IMR-90 (cell line): ENCODE results near the gene B4GALT5. TPM values are rescaled to one million over a fixed set of nuclear protein-coding genes. Genes with fewer than 3 reads are reported as not detected.

Experiments used
- ATAC-seq: fragments of 200-7000 bp; cut with Tn5 transposase; 2 replicates; pipeline ENCODE4 v1.9.1; 2020; ENCODE audit warnings: low read depth, mild to moderate bottlenecking, moderate library complexity
- BruUV-seq: library from RNA; stranded (reverse); fragments of 400-500 nt; replicated peaks from 2 replicates; lab custom pipeline; 2021; lab: Mats Ljungman, UMichigan
- CTCF ChIA-PET: fragments of 300-600 bp; formaldehyde crosslinking; extraction: SDS; loops from one replicate; lab custom pipeline; 2021; ENCODE audit warnings: antibody characterized with exemption; lab: Yijun Ruan, JAX
- POLR2A ChIA-PET: fragments of 300-600 bp; sonication (Branson Sonifier 250); formaldehyde crosslinking; loops from one replicate; lab custom pipeline; 2022; ENCODE audit warnings: antibody characterized with exemption; ENCODE audit not compliant: unreplicated experiment; lab: Charles Lee
- DNase-seq: peaks from one replicate; pipeline ENCODE4 v3.0.0; 2013
- H2AFZ ChIP-seq: replicated peaks from 2 replicates; pipeline ENCODE3; 2013; ENCODE audit warnings: low read length, mild to moderate bottlenecking; ENCODE audit not compliant: poor library complexity
- H2AK5ac ChIP-seq: 2 replicates; pipeline ENCODE4 v1.6.1; 2013; ENCODE audit warnings: low read depth, low read length, inconsistent platforms
- H2AK9ac ChIP-seq: replicated peaks from 2 replicates; pipeline ENCODE3; 2013; ENCODE audit warnings: mild to moderate bottlenecking, low read depth, low read length, moderate library complexity; ENCODE audit not compliant: poor library complexity
- H2BK120ac ChIP-seq: 2 replicates; pipeline ENCODE4 v1.6.1; 2013; ENCODE audit warnings: low read depth, low read length, inconsistent platforms
- H2BK15ac ChIP-seq: 3 replicates; pipeline ENCODE4 v1.6.1; 2013; ENCODE audit warnings: low read depth, low read length, inconsistent platforms
- H2BK20ac ChIP-seq: 2 replicates; pipeline ENCODE4 v1.6.1; 2013; ENCODE audit warnings: low read depth, mild to moderate bottlenecking, inconsistent platforms, low read length, moderate library complexity
- H2BK5ac ChIP-seq: 2 replicates; pipeline ENCODE4 v1.6.1; 2013; ENCODE audit warnings: mild to moderate bottlenecking, low read depth, low read length, inconsistent platforms; ENCODE audit not compliant: poor library complexity, severe bottlenecking
- H3K14ac ChIP-seq: replicated peaks from 2 replicates; pipeline ENCODE4 v1.6.1; 2013; ENCODE audit warnings: low read depth, low read length, inconsistent platforms
- H3K18ac ChIP-seq: 2 replicates; pipeline ENCODE4 v1.6.1; 2013; ENCODE audit warnings: low read depth, low read length, control low read depth
- H3K23ac ChIP-seq: 2 replicates; pipeline ENCODE4 v1.6.1; 2013; ENCODE audit warnings: low read depth, low read length, inconsistent platforms
- H3K27ac ChIP-seq: 2 replicates; pipeline ENCODE4 v1.5.1; 2013; ENCODE audit warnings: mild to moderate bottlenecking, control low read depth, low read length; ENCODE audit not compliant: insufficient read depth
- H3K27me3 ChIP-seq: 2 replicates; pipeline ENCODE4 v1.6.1; 2013; ENCODE audit warnings: low read length; ENCODE audit not compliant: control insufficient read depth, insufficient read depth
- H3K36me3 ChIP-seq: 2 replicates; pipeline ENCODE4 v1.6.1; 2013; ENCODE audit warnings: low read length, mixed read lengths; ENCODE audit not compliant: control insufficient read depth, insufficient read depth
- H3K4ac ChIP-seq: 2 replicates; pipeline ENCODE4 v1.6.1; 2013; ENCODE audit warnings: low read depth, low read length, inconsistent platforms
- H3K4me1 ChIP-seq: 2 replicates; pipeline ENCODE4 v1.6.1; 2013; ENCODE audit warnings: low read length, mixed read lengths; ENCODE audit not compliant: control insufficient read depth, insufficient read depth
- H3K4me2 ChIP-seq: 2 replicates; pipeline ENCODE4 v1.6.1; 2013; ENCODE audit warnings: low read depth, mild to moderate bottlenecking, control low read depth, low read length, moderate library complexity
- H3K4me3 ChIP-seq: 2 replicates; pipeline ENCODE4 v1.5.1; 2013; ENCODE audit warnings: low read depth, mild to moderate bottlenecking, control low read depth, low read length, moderate library complexity; ENCODE audit not compliant: insufficient read depth
- H3K56ac ChIP-seq: 2 replicates; pipeline ENCODE4 v1.6.1; 2013; ENCODE audit warnings: low read length, inconsistent platforms; ENCODE audit not compliant: insufficient read depth; ENCODE audit errors: extremely low read depth
- H3K79me1 ChIP-seq, 2 experiments: 2 replicates each; pipeline ENCODE4 v1.6.1; 2013; ENCODE audit warnings: low read length in 2 of 2, inconsistent platforms in 1 of 2, low read depth in 1 of 2
- H3K9ac ChIP-seq: 2 replicates; pipeline ENCODE4 v1.6.1; 2013; ENCODE audit warnings: low read depth, low read length, control low read depth
- H3K9me1 ChIP-seq: 2 replicates; pipeline ENCODE4 v1.6.1; 2013; ENCODE audit warnings: low read length, inconsistent platforms; ENCODE audit not compliant: insufficient read depth
- H3K9me3 ChIP-seq: 2 replicates; pipeline ENCODE4 v1.6.1; 2013; ENCODE audit warnings: low read length; ENCODE audit not compliant: control insufficient read depth, insufficient read depth
- H4K20me1 ChIP-seq: 2 replicates; pipeline ENCODE4 v1.6.1; 2013; ENCODE audit warnings: low read length, inconsistent platforms; ENCODE audit not compliant: insufficient read depth
- H4K5ac ChIP-seq: 2 replicates; pipeline ENCODE4 v1.6.1; 2013; ENCODE audit warnings: mild to moderate bottlenecking, low read depth, low read length, control low read depth
- H4K8ac ChIP-seq, 2 experiments: 2 replicates each; pipeline ENCODE4 v1.6.1; 2013; ENCODE audit warnings: low read depth in 2 of 2, low read length in 2 of 2, control low read depth in 1 of 2, inconsistent platforms in 1 of 2
- H4K91ac ChIP-seq: 2 replicates; pipeline ENCODE4 v1.6.1; 2013; ENCODE audit warnings: low read depth, low read length, inconsistent platforms; ENCODE audit not compliant: insufficient read depth
- CTCF ChIP-seq: conservative IDR thresholded peaks from 2 replicates; pipeline ENCODE4 v1.5.1; 2012; ENCODE audit warnings: mild to moderate bottlenecking, low read depth, low read length, improper control_type of control experiment
- FOS ChIP-seq: fragments of 150-350 bp; IDR thresholded peaks from 2 replicates; pipeline ENCODE4 v1.6.1; 2016; ENCODE audit warnings: low read depth, low read length
- MAFK ChIP-seq: IDR thresholded peaks from 2 replicates; pipeline ENCODE4 v1.6.1; 2012; ENCODE audit warnings: low read depth, low read length, improper control_type of control experiment
- MXI1 ChIP-seq: IDR thresholded peaks from 2 replicates; pipeline ENCODE4 v1.6.1; 2012; ENCODE audit warnings: low read depth, mild to moderate bottlenecking, low read length, moderate library complexity, borderline replicate concordance
- NFE2L2 ChIP-seq: fragments of 150-350 bp; IDR thresholded peaks from 2 replicates; pipeline ENCODE4 v1.6.1; 2016; ENCODE audit warnings: low read depth, mild to moderate bottlenecking, low read length
- POLR2A ChIP-seq: IDR thresholded peaks from 2 replicates; pipeline ENCODE4 v1.6.1; 2012; ENCODE audit warnings: mild to moderate bottlenecking, low read depth, low read length
- RFX5 ChIP-seq: IDR thresholded peaks from 2 replicates; pipeline ENCODE4 v1.8.0; 2012; ENCODE audit warnings: low read depth, mild to moderate bottlenecking, low read length, moderate library complexity
- SMC3 ChIP-seq: fragments of 150-350 bp; IDR thresholded peaks from 2 replicates; pipeline ENCODE4 v1.6.1; 2016; ENCODE audit warnings: low read depth, mild to moderate bottlenecking, antibody characterized with exemption, low read length, moderate library complexity
- WGBS, 2 experiments: methylation state at CpG; one replicate each; pipeline versions ENCODE4 v1.1.5 to v1.1.7; 2013; ENCODE audit warnings: missing lambda C conversion rate in 2 of 2; ENCODE audit not compliant: insufficient read length in 1 of 2; ENCODE audit errors: extremely low coverage in 2 of 2; 5-methylcytosine and 5-hydroxymethylcytosine counted together
- dilution Hi-C: fragments of 300-500 bp; cut with HindIII; formaldehyde crosslinking; loops from one replicate; pipeline ENCODE4 v1.14.3; 2018; ENCODE audit warnings: low sequenced_read_pairs; ENCODE audit not compliant: unreplicated experiment
- in situ Hi-C: fragments of 300-500 bp; cut with MboI; formaldehyde crosslinking; loops from 3 replicates; pipeline ENCODE4 v1.14.3; 2019; ENCODE audit warnings: low sequenced_read_pairs, inconsistent platforms, mixed read lengths
- intact Hi-C: fragments of 100-400 bp; cut with micrococcal nuclease; formaldehyde crosslinking; loops from 2 replicates; pipeline ENCODE4 v1.10.0; 2022
- polyA plus RNA-seq, 3 experiments: library from polyadenylated mRNA; depleted of rRNA; stranded (reverse); fragments of >200 nt; gene quantifications; 2 replicates each; pipeline ENCODE4 v1.2.3, GENCODE V29; 2012; ENCODE audit warnings: low replicate concordance in 1 of 3
- total RNA-seq: library from RNA; depleted of rRNA; stranded (reverse); fragments of >200 nt; gene quantifications from 2 replicates; pipeline ENCODE4 v1.2.3, GENCODE V29; 2012

B4GALT5 gene
- total and polyA plus RNA-seq, 2 of the 4 experiments (the other 2 are of a cell fraction): 11.3 to 20.4 TPM

DNA sequence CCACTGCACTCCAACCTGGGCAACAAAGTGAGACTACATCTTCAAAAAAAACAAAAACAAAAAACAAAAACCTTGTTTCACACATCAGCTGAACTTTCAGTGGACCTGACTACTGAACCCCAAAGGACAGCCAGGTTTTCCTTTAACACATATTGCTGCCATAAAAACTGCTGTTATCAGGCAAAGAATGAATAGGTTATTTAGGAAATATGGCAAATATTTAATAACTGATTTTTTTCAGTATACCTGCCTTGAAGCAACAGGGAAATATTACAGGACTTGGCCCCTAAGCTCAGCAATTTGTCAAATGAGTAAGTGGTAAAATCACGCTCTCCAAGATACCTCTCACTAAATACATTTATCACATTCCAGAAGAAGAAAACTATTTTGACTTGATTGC lies 34.0 kb downstream of the B4GALT5 start:
- intact Hi-C loops: no loop called here

More for the DNA sequence above, 34.0 kb downstream of the B4GALT5 start:
- DNase-seq (no peak), ATAC-seq (no peak)
- no peak for TF ChIP-seq POLR2A
- TF ChIP-seq MXI1: no peak
- TF ChIP-seq NFE2L2: no peak
- TF ChIP-seq SMC3: no peak
- no peak for TF ChIP-seq FOS
- no peak for TF ChIP-seq RFX5
- TF ChIP-seq MAFK: no peak
- no peak for TF ChIP-seq CTCF
- dilution Hi-C loops: no loop called here
- H3K14ac ChIP-seq: 0 out of 2 replicates have a peak overlapping the region, but pooled peaks have one; percentile 30
- BruUV-seq: no TSS peak
- no peak overlapping the region for H4K91ac ChIP-seq
- H2AK9ac ChIP-seq: no peak overlapping the region
- H3K36me3 ChIP-seq: no peaks in the 10 kb centered on the region
- no peak overlapping the region for H2BK15ac ChIP-seq
- H3K9me1 ChIP-seq: peaks cover 36% of the 10 kb centered on the region
- H3K4me3 ChIP-seq: no peak overlapping the region
- no peak overlapping the region for H2AFZ ChIP-seq
- H3K27me3 ChIP-seq: no peaks in the 10 kb centered on the region
- ChIA-PET CTCF (no interaction called here), POLR2A (interaction anchor here (0.9 kb wide), 1 partner anchor 10 kb away, joined by 3 read pairs; no protein-coding TSS in a partner anchor)
- no peak overlapping the region for H3K9ac ChIP-seq
- peak overlapping the region; percentile 77; the same call in 1 of the 2 replicates for H3K27ac ChIP-seq
- WGBS, 2 experiments: no CpG with 5 or more reads among the region's 1 CpG
- no peak overlapping the region for H2BK20ac ChIP-seq
- no peak overlapping the region for H3K4me2 ChIP-seq
- no peak overlapping the region for H4K8ac ChIP-seq
- no peak overlapping the region for H2BK5ac ChIP-seq
- H2AK5ac ChIP-seq: no peak overlapping the region
- no peak overlapping the region for H3K23ac ChIP-seq
- in situ Hi-C loops: no loop called here
- H3K56ac ChIP-seq: no peak overlapping the region
- H3K9me3 ChIP-seq: no peaks in the 10 kb centered on the region
- H3K18ac ChIP-seq: no peak overlapping the region
- H2BK120ac ChIP-seq: no peak overlapping the region
- peaks cover 17% of the 10 kb centered on the region for H3K4me1 ChIP-seq
- H3K79me1 ChIP-seq: peaks cover 37 to 94% of the 10 kb centered on the region in 2 experiments
- no peak overlapping the region for H4K5ac ChIP-seq
- peaks cover 54% of the 10 kb centered on the region for H4K20me1 ChIP-seq
- no peak overlapping the region for H3K4ac ChIP-seq
